ENCODE results near the gene RFC1. TPM values are rescaled to one million over a fixed set of nuclear protein-coding genes. Genes with fewer than 3 reads are reported as not detected.
"Not testable (repeated sequence)": the region's sequence is repeated elsewhere in the genome, so short reads cannot be mapped to it uniquely, and the experiment has no call there.

RFC1 gene
- polyA plus RNA-seq, 3 donors, result 79.7 to 87.3 (median 80.9) TPM

DNA sequence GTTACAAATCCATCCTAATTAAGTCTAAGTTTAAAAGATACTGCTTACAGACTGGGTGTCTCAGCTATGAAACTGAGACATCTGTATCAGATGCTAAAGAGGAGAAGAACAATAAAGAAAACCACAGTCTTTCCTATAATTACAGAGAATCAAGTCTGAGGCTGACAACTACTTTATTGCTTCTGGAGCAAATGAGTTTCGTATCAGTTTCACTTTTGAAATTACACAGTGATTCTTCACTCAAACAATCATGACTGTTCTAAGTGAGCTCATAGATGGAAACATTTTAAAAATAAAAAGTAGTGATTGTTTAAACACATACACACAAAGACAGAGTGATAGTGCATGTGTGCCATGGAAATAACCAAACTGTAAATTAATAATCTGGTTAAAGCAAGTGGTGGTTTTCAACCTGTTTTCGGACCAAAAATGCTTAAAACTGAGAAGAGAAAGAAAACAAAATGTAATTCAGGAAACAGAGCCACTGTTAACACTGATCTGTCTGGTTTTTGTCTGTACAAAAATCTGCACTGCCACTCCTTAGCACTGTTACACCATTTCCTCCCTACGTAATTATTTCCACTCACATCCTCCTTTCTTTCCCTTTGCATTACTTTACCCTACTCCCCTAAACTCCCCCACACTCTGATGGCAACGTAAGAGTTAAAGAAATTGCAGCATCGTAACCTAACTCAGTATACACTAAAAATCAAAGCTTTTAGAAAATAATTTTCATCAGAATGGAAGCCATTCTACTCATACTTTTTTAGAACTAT, 12.5 kb downstream of the RFC1 start:
- peak in 2 of 3 donors; percentile 27 to 38 for DNase-seq (ENCODE audit: low read depth in 3 of 3, low spot score in 2 of 3)

DNA sequence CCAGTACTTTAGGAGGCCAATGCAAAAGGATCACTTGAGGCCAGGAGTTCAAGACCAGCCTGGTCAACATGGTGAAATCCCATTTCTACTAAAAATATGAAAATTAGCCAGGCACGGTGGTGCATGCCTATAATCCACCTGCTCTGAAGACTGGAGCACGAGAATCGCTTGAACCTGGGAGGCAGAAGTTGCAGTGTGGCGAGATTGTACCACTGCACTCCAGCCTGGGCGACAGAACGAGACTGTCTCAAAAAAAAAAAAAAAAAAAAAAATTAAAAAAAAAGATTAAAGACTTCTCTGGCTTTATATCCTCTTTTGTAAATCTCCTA, 13.0 kb downstream of the RFC1 start:
- DNase-seq (ENCODE audit: low read depth in 3 of 3, low spot score in 2 of 3), result not testable (repeated sequence)

DNA sequence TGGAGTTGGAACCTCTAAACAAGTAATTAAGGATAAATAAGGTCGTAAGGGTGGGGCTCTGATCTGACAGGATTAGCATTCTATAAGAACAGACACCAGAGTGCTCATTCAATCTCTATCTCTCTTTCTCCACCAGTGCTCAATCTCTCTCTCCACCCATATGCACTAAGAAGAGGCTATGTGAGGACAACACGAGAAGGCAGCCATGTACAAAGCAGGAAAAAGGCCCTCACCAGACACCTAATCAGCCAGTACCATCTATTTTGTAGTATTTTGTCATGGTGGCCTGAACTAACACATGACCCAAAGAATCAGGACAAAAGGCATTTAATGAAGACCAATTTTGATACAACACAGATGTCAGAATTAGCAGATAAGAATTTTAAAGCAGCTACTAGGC, 16.8 kb downstream of the RFC1 start:
- DNase-seq (ENCODE audit: low read depth in 3 of 3, low spot score in 2 of 3), result no peak

DNA sequence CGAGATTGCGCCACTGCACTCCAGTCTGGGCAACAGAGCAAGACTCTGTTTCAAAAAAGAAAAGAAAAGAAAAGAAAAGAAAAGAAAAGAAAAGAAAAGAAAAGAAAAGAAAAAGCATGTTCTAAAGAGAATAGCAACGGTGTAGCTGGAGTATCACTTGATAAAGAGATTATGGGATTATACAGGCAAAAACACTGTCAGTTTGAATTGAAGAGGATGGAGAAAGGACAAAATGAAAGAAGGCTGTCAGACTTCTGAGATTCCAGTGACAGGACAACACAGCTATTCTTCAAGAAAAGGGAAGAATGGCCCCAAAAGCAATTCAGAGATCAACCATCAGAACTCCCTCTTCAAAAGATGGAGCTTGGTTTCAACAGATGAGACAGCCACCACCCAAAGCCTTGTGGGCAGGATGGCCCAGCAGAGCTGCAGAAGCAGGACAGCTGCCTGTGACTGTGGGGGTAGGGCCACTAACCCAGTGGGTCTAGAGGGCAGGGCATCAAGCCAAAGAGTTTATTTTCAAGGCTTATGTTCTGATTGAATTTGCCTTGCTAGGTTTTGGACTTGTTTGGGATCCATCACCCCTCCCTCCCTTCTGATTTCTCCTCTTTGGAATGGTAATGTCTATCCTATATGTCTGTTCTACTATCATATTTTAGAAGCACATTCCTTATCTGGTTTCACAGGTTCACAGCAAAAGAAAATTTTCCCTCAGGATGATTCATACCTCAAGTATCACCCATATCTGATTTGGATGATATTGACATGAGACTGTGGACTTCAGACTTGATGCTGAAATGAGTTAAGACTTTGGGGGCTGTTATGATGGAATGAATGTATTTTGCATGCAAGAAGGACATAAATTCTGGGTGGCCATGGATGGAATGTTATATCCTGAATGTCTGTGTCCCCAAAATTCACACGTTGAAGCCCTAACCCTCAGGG, 17.5 kb downstream of the RFC1 start:
- no peak for DNase-seq (ENCODE audit: low read depth in 3 of 3, low spot score in 2 of 3)

DNA sequence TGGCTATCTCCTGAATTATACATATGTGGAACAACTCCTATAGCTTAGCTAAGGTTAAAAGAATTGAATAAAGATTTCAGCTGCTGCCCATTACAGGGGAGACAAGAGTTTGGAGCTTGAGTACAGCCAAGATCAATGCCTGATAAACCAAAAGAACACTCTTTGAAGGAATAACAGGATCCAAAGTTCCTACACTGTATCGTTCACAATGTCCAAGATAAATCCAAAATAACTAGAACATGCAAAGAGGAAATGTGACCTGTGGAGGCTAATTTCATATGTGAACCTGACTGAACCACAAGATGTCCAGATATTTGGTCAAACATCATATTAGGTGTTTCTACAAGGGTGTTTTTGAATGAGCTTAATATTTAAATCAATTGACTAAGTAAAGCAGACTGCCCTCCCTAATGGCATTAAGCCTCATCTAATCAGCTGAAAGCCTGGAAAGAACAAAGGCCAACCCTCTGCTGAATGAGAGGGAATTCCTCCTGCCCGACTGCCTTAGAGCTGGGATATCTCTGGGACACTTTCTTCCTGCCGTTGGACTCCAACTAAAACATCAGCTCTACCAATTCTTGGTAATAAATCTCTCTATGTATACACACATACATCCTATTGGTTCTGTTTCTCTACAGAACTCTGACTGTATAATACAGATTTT, 19.2 kb downstream of the RFC1 start:
- no peak for DNase-seq (ENCODE audit: low read depth in 3 of 3, low spot score in 2 of 3)

DNA sequence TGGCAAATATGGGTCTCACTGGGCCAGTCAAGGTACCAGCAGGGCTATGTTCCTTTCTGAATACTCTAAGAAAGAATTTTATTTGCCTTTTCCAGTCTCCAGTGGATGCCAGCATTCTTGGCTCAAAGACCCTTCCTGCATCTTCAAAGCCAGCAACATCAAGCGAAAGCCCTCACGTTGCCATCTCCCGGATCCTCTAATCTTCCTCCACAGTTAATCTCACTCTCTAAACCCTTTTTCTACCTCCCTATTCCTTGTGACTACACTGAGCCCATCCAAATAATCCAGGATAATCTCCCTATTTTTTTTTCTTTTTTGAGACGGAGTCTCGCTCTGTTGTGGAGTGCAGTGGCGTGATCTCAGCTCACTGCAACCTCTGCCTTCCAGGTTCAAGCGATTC, 23.4 kb downstream of the RFC1 start:
- no peak for DNase-seq (ENCODE audit: low read depth in 3 of 3, low spot score in 2 of 3)

DNA sequence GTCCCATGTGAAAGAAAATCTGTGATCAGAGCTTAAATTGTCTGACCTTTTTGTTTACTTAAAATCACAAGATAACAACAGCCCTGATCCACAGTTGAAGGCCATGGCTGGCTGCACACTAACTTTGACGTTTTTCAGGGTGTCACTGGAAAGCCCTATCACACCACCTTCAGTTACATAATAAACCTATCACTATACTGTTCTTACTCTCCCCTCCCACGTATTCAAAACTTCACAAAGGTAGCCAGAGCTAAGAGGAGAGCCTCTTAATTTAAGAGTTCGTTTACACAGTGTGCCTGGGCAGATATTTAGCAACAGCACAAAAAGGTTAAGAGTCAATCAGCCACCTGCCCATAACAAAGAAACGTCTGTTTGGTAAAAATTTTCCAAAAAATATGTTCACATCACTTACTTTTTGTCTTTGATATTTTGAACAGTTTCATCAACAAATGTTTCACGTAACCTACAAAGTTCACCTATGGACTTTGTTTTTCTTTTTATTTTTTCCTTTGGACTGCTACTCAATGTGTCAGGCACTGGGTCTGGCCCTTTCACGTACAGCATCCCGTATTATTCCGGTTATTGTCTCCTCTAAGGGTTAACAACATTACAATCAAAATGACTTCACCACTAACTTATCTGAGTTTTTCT, 25.0 kb downstream of the RFC1 start:
- DNase-seq (ENCODE audit: low read depth in 3 of 3, low spot score in 2 of 3), result no peak

DNA sequence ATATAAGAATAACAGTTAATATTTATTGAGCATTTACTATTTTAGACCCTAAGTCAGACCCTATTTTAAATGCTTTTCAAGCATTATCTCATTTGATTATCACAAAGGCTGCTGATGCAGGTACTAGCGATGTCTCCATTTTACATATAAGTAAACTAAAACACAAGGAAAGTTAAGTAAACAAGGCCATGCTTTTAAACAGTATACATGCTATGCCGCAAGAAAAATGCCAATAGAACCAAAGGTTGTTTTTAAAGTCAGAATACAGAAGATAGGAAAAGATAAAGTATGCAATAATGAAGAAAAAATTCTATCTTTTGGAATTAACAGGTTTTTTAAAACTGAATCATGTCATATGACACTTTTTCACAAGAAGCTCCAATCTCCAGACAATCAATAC, 26.2 kb downstream of the RFC1 start:
- DNase-seq (ENCODE audit: low read depth in 3 of 3, low spot score in 2 of 3), result no peak

DNA sequence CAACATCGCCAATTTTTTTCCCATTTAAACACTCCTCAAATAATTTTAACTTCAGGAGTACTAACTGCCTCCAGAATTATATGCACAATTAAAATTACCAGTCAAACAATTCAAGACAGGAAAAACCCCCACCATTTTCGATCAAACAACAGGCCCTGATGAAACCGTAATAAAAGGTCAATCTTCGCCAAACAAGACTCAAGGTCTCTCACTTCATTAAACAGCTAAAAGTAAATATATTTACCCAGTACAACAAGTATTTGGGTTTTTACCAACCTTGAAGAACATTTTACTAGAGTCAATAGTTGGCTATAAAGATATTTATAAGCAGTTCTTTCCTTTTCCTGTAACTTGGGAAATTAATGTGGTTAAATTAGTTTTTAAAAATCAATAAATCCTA, 28.3 kb downstream of the RFC1 start:
- no peak for DNase-seq (ENCODE audit: low read depth in 3 of 3, low spot score in 2 of 3)

DNA sequence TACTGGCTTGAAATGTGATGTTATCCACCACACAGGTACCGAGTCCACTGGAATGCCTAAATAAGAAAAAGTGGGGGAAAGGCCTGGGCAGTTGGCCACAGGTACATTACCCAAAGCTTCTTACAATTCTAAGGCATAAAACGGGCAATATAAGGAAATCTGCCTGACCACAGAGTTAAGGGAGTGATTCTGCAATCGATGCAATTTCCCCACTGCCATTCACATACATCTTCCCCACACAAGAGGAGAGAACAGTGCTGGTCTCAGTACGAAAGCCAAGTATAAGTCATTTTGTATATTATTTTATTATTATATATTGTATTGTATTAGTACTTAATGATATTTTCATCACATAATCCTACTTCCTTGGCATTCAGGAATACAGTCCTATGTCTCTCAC, 30.6 kb downstream of the RFC1 start:
- DNase-seq (ENCODE audit: low read depth in 3 of 3, low spot score in 2 of 3), result no peak

DNA sequence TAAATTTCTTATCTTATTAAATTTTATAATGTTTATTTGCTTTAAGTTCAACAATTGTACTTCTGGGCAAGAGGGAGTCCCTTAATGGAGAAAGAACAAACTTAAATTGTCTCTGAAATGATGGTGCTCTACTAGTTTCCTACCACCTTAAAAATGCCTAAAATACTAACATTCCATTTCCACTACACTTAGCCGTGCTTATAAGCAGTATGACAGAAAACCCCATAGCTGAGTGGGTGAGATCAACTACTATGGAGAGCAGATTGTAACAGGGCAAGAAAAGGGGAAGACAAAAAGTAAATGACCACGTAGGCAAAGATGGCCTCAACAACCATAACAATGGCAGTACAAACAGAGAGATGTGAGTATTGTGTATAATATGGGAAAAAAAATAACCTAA, 35.0 kb downstream of the RFC1 start:
- no peak for DNase-seq (ENCODE audit: low read depth in 3 of 3, low spot score in 2 of 3)

DNA sequence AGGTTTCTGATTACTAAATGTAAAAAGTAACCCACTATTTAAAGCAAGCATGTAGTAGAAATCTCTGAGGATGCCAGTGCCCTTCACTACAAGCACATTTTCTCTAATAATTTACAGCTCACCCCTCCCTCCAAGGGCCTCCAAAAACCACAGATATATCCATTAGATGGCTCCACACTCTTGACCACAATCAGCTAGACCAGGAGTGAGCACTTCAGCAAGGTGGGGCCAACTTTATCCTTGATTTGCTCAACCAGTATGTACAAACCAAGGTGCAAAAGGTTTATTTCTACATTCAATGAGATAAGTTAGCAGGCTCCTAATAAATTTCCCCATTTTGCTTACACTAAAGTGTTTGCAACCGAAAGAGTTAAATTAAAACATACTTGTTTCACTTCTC, 35.8 kb downstream of the RFC1 start:
- DNase-seq (ENCODE audit: low read depth in 3 of 3, low spot score in 2 of 3), result no peak

DNA sequence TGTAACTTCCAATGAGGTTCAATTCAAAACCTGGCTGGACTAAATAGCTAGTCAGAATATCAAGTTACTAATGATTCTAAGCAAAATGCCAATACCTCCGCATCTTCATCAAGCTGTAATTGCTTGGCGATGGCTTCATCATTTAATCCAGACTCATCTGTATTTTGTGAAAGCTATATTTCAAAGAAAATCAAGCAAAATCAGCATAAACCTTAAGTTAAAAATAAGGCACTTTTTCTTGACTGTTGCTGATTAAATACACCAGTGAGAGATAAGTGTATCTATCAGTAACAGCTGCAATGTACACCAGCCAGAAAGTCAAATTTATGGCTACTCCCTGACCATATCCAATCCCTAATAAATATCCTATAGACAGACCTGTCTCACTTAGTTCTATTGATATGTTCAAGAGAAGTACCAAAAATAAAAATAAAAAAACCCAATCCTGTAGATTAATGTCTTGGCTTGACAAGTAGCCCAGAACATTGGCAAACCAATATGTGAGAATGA, 39.6 kb downstream of the RFC1 start:
- no peak for DNase-seq (ENCODE audit: low read depth in 3 of 3, low spot score in 2 of 3)

DNA sequence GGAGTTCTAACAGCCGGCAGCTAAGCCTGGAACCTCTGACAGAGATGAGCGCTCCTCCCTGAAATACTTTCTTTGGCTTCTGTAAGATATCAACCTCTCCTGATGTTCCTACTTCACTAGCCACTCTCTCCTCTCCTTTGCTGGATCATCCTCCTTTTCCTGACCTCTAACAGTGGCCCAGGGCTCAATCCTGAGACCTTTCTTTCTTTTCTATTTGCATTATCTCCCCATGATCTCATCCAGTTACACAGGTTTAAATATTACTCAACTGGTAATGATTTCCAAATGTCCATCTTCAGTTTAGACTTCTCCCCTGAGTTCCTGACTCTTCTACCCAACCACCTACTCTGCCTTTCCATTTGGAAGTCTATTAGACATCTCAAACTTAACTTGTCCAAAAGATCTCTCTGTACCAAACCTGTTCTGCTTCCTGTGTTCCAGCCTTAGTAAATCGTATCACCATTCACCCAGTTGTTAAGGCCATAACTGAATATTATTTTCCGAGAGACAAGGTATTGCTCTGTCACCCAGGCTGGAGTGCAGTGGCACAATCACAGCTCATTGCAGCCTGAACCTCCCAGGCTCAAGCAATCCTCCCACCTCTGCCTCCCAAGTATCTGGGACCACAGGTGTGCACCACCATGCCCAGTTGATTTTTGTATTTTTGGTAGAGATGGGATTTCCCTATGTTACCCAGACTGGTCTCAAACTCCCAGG, 41.1 kb downstream of the RFC1 start:
- no peak for DNase-seq (ENCODE audit: low read depth in 3 of 3, low spot score in 2 of 3)

DNA sequence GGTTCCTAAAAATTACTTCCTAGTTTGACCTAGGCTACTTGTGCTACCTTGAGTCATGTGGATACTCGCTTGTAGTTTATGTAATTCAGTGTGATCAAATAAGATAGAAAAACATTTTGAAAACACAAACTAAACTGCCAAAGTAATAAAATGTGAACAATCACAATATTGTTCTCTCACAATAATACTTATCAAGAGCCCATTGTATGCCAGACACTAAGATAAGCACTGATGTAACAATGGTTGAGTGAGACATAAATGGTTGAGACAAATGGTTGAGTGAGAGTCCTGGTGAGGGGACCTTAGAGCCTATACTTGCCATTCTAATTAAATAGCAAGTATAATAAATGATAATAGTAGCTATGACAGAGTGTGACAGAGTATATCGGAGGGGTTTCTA, 41.7 kb downstream of the RFC1 start:
- DNase-seq (ENCODE audit: low read depth in 3 of 3, low spot score in 2 of 3), result no peak

DNA sequence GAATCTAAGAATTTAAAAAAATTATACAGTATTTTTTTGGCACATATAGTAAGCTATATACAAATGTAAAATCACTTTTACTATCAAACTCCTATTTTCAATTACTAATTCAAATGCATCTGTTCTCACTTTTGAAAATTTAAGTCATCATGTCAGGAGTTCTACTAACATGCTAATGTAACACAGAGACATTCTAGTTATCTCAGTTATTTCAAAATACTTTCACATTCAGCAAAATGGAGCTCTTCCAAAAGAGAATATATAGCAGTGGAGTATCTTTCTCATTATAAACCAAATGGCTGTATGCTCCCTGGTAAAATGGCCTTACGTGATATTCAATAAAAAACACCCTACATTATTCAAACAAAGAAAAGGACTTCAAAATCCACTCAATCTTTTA, 42.3 kb downstream of the RFC1 start:
- no peak for DNase-seq (ENCODE audit: low read depth in 3 of 3, low spot score in 2 of 3)

DNA sequence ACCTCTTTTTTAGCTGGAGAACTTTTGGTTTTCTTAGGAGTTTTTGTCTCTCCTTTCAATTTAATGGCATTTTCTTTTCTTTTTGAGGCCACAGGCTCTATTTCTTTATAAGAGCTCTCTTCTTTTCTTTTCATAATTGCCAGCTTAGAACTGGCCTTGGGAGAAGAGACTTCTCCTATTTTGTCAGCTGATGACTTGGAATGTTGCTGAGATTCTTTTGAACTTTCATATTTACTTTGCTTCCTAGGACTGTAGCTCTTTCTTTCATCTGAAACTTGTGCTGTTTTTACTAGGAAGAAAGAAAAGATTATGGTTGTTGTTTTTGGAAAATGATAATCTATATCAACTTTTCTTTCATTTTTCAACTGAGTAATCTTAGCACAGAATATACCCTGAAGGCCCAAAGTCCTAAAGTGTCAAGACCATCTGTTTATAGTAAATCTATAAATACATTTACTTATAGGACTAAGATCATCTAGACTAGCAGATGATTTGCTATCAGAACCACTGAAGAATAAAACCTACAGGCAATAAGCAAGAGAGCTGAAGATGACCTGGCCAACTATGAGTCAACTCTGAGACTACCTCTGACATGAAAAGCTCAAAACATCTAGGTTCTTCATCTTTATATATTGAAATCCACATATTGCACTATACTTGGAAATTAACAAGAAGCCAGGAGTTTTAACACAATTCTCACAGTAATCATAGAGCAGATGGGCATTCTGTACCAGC, 45.6 kb downstream of the RFC1 start:
- DNase-seq (ENCODE audit: low read depth in 3 of 3, low spot score in 2 of 3), result no peak

DNA sequence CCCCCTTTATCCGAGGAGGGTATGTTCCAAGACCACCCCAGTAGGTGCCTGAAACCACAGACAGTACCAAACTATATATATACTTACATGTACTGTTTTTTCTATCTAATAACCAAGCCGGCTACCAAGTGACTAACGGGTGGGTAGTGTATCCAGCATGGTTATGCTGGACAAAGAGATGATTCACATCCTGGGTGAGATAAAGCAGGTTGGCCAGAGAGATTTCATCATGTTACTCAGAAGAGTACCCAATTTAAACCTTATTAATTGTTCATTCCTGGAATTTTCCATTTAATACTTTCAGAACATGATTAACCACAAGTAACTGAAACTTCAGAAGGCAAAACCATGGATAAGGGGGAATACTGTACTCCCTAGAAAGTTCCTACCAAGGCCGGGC, 46.5 kb downstream of the RFC1 start:
- no peak for DNase-seq (ENCODE audit: low read depth in 3 of 3, low spot score in 2 of 3)

DNA sequence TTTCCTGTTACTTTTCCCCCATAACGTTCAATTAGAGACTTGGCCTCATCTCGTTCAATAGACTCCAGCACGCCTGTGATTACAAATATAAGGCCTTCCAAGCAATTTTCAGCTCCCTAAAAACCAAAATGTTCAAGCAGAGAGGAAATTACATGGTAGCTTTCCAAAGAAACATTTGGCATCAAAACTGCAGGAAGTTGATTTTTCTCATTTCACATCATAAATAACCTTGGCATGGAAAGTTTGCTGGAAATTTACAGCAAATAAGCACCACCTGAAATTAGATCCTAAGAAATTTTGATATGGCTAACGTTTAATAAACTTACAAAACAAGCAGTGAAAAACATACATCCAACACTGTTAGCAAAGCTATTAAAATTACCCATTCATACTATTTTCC, 53.3 kb downstream of the RFC1 start:
- DNase-seq (ENCODE audit: low read depth in 3 of 3, low spot score in 2 of 3), result no peak

DNA sequence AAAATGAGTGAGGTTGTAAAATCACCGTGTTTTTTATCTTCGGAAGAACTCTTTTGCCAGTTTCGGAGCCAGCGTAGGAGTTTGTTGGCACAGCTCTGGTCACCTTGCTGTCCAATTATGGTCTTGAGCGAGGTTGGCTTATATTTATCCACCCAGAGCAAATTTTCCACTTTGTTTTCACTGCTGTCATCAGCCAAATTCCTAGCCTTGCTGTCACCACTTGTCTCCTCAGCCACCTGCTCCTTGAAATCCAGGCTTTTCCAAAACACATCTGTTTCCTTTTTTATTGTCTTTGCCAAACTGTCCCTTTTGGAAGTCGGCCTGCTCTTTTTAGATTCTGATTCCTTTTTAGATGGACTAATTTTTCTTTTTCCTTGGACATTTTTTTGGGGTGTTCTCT, 57.6 kb downstream of the RFC1 start:
- DNase-seq (ENCODE audit: low read depth in 3 of 3, low spot score in 2 of 3), result no peak
